DND-41 (cell line): ENCODE data around the gene MAP1LC3B.
A peak's percentile ranks its signal among the peaks of the same experiment; 100 is the strongest.

ENCODE experiments used
- ATAC-seq: fragments of 200-7000 bp; cut with Tn5 transposase; 3 replicates; pipeline ENCODE4 v1.9.1; 2021; ENCODE audit warnings: low read depth; ENCODE audit not compliant: insufficient read depth
- DNase-seq: peaks from one replicate; pipeline ENCODE4 v3.0.0-alpha.2; 2020
- H2AFZ ChIP-seq: 2 replicates; pipeline ENCODE4 v1.6.0; 2012; ENCODE audit warnings: low read depth, low read length
- H3K27ac ChIP-seq: 2 replicates; pipeline ENCODE4 v1.5.1; 2012; ENCODE audit warnings: low read length, inconsistent platforms
- H3K27me3 ChIP-seq: fragments of 200-600 bp; sonication (generic); 2 replicates; pipeline ENCODE4 v1.6.0; 2012; ENCODE audit warnings: low read length, mild to moderate bottlenecking, inconsistent platforms; ENCODE audit not compliant: insufficient read depth, poor library complexity
- H3K36me3 ChIP-seq: 2 replicates; pipeline ENCODE4 v1.5.1; 2012; ENCODE audit warnings: low read length, inconsistent platforms; ENCODE audit not compliant: insufficient read depth
- H3K4me1 ChIP-seq: 2 replicates; pipeline ENCODE4 v1.5.1; 2012; ENCODE audit warnings: mild to moderate bottlenecking, low read length; ENCODE audit not compliant: insufficient read depth
- H3K4me2 ChIP-seq: 2 replicates; pipeline ENCODE4 v1.6.0; 2012; ENCODE audit warnings: mild to moderate bottlenecking, moderate library complexity, low read length, inconsistent platforms; ENCODE audit not compliant: insufficient read depth
- H3K4me3 ChIP-seq, 2 experiments: fragments of 200-600 bp in 1 of 2; shearing (Covaris generic) in 1 of 2; 2 replicates each; pipeline ENCODE4 v1.5.1; 2012 to 2016; ENCODE audit warnings: inconsistent platforms in 2 of 2, low read length in 2 of 2, mild to moderate bottlenecking in 2 of 2, low read depth in 1 of 2, moderate library complexity in 1 of 2
- H3K79me2 ChIP-seq: 2 replicates; pipeline ENCODE4 v1.6.0; 2012; ENCODE audit warnings: low read length, inconsistent platforms; ENCODE audit not compliant: insufficient read depth
- H3K9ac ChIP-seq: 2 replicates; pipeline ENCODE4 v1.6.0; 2012; ENCODE audit warnings: low read depth, mild to moderate bottlenecking, inconsistent platforms, low read length, moderate library complexity
- H3K9me3 ChIP-seq: 2 replicates; pipeline ENCODE4 v1.5.1; 2012; ENCODE audit warnings: low read length, moderate library complexity, mild to moderate bottlenecking, inconsistent platforms; ENCODE audit not compliant: insufficient read depth, severe bottlenecking
- H4K20me1 ChIP-seq: 2 replicates; pipeline ENCODE4 v1.6.0; 2012; ENCODE audit warnings: low read length; ENCODE audit not compliant: insufficient read depth
- CTCF ChIP-seq: IDR thresholded peaks from 2 replicates; pipeline ENCODE4 v1.5.1; 2012; ENCODE audit warnings: borderline replicate concordance, low read length, moderate library complexity, mild to moderate bottlenecking; ENCODE audit not compliant: poor library complexity, severe bottlenecking; ENCODE audit errors: extremely low read depth
- EZH2 ChIP-seq: IDR thresholded peaks from 3 replicates; pipeline ENCODE4 v1.6.1; 2012; ENCODE audit warnings: borderline replicate concordance, low read depth, mild to moderate bottlenecking, moderate library complexity, low read length, inconsistent platforms; ENCODE audit not compliant: severe bottlenecking

Gene MAP1LC3B

GRCh38 chr16:87390641-87391323 lies 1.4 kb upstream of the MAP1LC3B start:
- peak overlapping the region; percentile 56 to 61; a peak in 3 of 4 replicates for H3K4me3 ChIP-seq
- ATAC-seq (no peak), DNase-seq (no peak)
- H3K4me1 ChIP-seq = peaks cover 71% of the 10 kb centered on the region
- TF ChIP-seq EZH2 = no peak
- no peak for TF ChIP-seq CTCF
- H2AFZ ChIP-seq = peak overlapping the region; percentile 73; the same call in 1 of the 2 replicates
- peaks cover 27% of the 10 kb centered on the region for H4K20me1 ChIP-seq
- H3K9me3 ChIP-seq = no peaks in the 10 kb centered on the region
- H3K79me2 ChIP-seq = peaks cover 67% of the 10 kb centered on the region
- H3K36me3 ChIP-seq = peaks cover 5% of the 10 kb centered on the region; the same call in 1 of the 2 replicates
- H3K27me3 ChIP-seq = no peaks in the 10 kb centered on the region
- peak overlapping the region; percentile 97 for H3K9ac ChIP-seq
- peak overlapping the region; percentile 96 for H3K27ac ChIP-seq
- peak overlapping the region; percentile 77 for H3K4me2 ChIP-seq

- Histone ChIP-seq H3K4me3 (peak overlapping the region; percentile 56 to 61), H3K9ac (peak overlapping the region; percentile 97), H3K4me2 (peak overlapping the region; percentile 77), H3K27me3 (no peaks in the 10 kb centered on the region), H3K36me3 (peaks cover 5% of the 10 kb centered on the region; the same call in 1 of the 2 replicates), H2AFZ (peak overlapping the region; percentile 73), H4K20me1 (peaks cover 28% of the 10 kb centered on the region), H3K9me3 (no peaks in the 10 kb centered on the region), H3K79me2 (peaks cover 69% of the 10 kb centered on the region), H3K4me1 (peaks cover 67% of the 10 kb centered on the region), H3K27ac (peak overlapping the region; percentile 96)
- DNase-seq (no peak), ATAC-seq (no peak)
- TF ChIP-seq EZH2 (no peak), CTCF (no peak)
Measured at GRCh38 chr16:87391324-87391949, 699 bp upstream of the MAP1LC3B start.

GRCh38 chr16:87392821-87393679 lies 914 bp downstream of the MAP1LC3B start:
- Histone ChIP-seq H3K27me3 (no peaks in the 10 kb centered on the region), H2AFZ (peak overlapping the region; percentile 23; the same call in 1 of the 2 replicates), H3K4me1 (peaks cover 51% of the 10 kb centered on the region), H3K36me3 (peaks cover 5% of the 10 kb centered on the region; the same call in 1 of the 2 replicates), H4K20me1 (peaks cover 30% of the 10 kb centered on the region), H3K27ac (peak overlapping the region; percentile 51), H3K9ac (peak overlapping the region; percentile 97), H3K4me2 (peak overlapping the region; percentile 96), H3K79me2 (peaks cover 76% of the 10 kb centered on the region), H3K4me3 (peak overlapping the region; percentile 61 to 68; a peak in 3 of 4 replicates), H3K9me3 (no peaks in the 10 kb centered on the region)
- DNase-seq = peak; percentile 50
- ATAC-seq = 0 out of 3 replicates have a peak, but pooled peaks have one; percentile 17
- TF ChIP-seq CTCF = peak; percentile 48
- no peak for TF ChIP-seq EZH2
